Urothelium cell line (cell line): ENCODE data around the gene GPC6.

ENCODE experiments used
- DNase-seq: peaks from one replicate; pipeline ENCODE4 v3.0.0; 2011; ENCODE audit warnings: low spot score, mixed read lengths
- FAIRE-seq: peaks from 2 replicates; lab custom pipeline; 2011; peaks lifted over from hg19 to GRCh38; lab: Jason Lieb, UNC

GPC6 gene

GRCh38 chr13:93653776-93654175 is 427.2 kb downstream of the GPC6 start:
- FAIRE-seq (no peak), DNase-seq (no peak)

GRCh38 chr13:93655154-93655553 is 428.5 kb downstream of the GPC6 start:
- no peak for FAIRE-seq
- no peak for DNase-seq

- DNase-seq, result no peak
- no peak for FAIRE-seq
Observed at GRCh38 chr13:93660391-93661063, 433.9 kb downstream of the GPC6 start.

GRCh38 chr13:93670866-93671265 is 444.3 kb downstream of the GPC6 start:
- DNase-seq (no peak), FAIRE-seq (no peak)

GRCh38 chr13:93672996-93673395 is 446.4 kb downstream of the GPC6 start:
- DNase-seq, result no peak
- no peak for FAIRE-seq

GRCh38 chr13:93673885-93674284 is 447.3 kb downstream of the GPC6 start:
- FAIRE-seq (no peak), DNase-seq (no peak)

- DNase-seq, result no peak
- no peak for FAIRE-seq
Observed at GRCh38 chr13:93674337-93674755, 447.7 kb downstream of the GPC6 start.

GRCh38 chr13:93680329-93680728 is 453.7 kb downstream of the GPC6 start:
- FAIRE-seq, result no peak
- DNase-seq, result no peak

- no peak for DNase-seq
- no peak for FAIRE-seq
Observed at GRCh38 chr13:93685900-93686299, 459.3 kb downstream of the GPC6 start.

GRCh38 chr13:93686399-93686798 is 459.8 kb downstream of the GPC6 start:
- no peak for FAIRE-seq
- no peak for DNase-seq

- no peak for DNase-seq
- no peak for FAIRE-seq
Observed at GRCh38 chr13:93687261-93687660, 460.7 kb downstream of the GPC6 start.

GRCh38 chr13:93689333-93689732 is 462.7 kb downstream of the GPC6 start:
- no peak for FAIRE-seq

GRCh38 chr13:93690139-93690538 is 463.5 kb downstream of the GPC6 start:
- FAIRE-seq (no peak), DNase-seq (peak; percentile 4)

More at GRCh38 chr13:93689333-93689732, 462.7 kb downstream of the GPC6 start:
- DNase-seq, result no peak

- FAIRE-seq (no peak), DNase-seq (no peak)
Observed at GRCh38 chr13:93698016-93698613, 471.5 kb downstream of the GPC6 start.

GRCh38 chr13:93700115-93700514 is 473.5 kb downstream of the GPC6 start:
- DNase-seq (no peak), FAIRE-seq (no peak)

- FAIRE-seq, result no peak
- no peak for DNase-seq
Observed at GRCh38 chr13:93708308-93709075, 481.9 kb downstream of the GPC6 start.

GRCh38 chr13:93709506-93710244 is 483.1 kb downstream of the GPC6 start:
- FAIRE-seq, result no peak
- DNase-seq, result no peak

GRCh38 chr13:93714171-93714570 is 487.6 kb downstream of the GPC6 start:
- FAIRE-seq (no peak), DNase-seq (no peak)

- DNase-seq (no peak), FAIRE-seq (no peak)
Observed at GRCh38 chr13:93715866-93716265, 489.3 kb downstream of the GPC6 start.

GRCh38 chr13:93716623-93717022 is 490.0 kb downstream of the GPC6 start:
- FAIRE-seq (no peak), DNase-seq (no peak)

GRCh38 chr13:93721483-93721882 is 494.9 kb downstream of the GPC6 start:
- no peak for DNase-seq
- FAIRE-seq, result no peak
